GM23338 (cell line): ENCODE results near the gene SH3RF3. TPM values are rescaled to one million over a fixed set of nuclear protein-coding genes. Genes with fewer than 3 reads are reported as not detected.

Experiments used
- ATAC-seq: fragments of 200-7000 bp; cut with Tn5 transposase; 3 replicates; pipeline ENCODE4 v1.9.1; 2020
- DNase-seq: peaks from one replicate; pipeline ENCODE4 v3.0.0-alpha.2; 2015; ENCODE audit warnings: low spot score
- H2AFZ ChIP-seq: fragments of 200-600 bp; sonication (generic); 2 replicates; pipeline ENCODE4 v1.8.0; 2016; ENCODE audit warnings: antibody characterized with exemption, mild to moderate bottlenecking, moderate library complexity
- H3F3A ChIP-seq: fragments of 200-600 bp; sonication (generic); replicated peaks from 2 replicates; pipeline ENCODE4 v1.8.0; 2017; ENCODE audit warnings: antibody characterized with exemption, mixed run types, low read depth
- H3K27ac ChIP-seq: fragments of 200-600 bp; sonication (generic); 2 replicates; pipeline ENCODE4 v1.6.1; 2016; ENCODE audit warnings: low read depth
- H3K27me3 ChIP-seq: fragments of 200-600 bp; sonication (generic); 2 replicates; pipeline ENCODE4 v1.8.0; 2016; ENCODE audit warnings: mild to moderate bottlenecking, mixed run types, moderate library complexity; ENCODE audit not compliant: insufficient read depth
- H3K36me3 ChIP-seq: fragments of 200-600 bp; sonication (generic); 2 replicates; pipeline ENCODE4 v1.8.0; 2016; ENCODE audit warnings: mild to moderate bottlenecking; ENCODE audit not compliant: insufficient read depth
- H3K4me1 ChIP-seq: fragments of 200-600 bp; sonication (generic); 2 replicates; pipeline ENCODE4 v1.8.0; 2016; ENCODE audit warnings: mild to moderate bottlenecking, moderate library complexity; ENCODE audit not compliant: insufficient read depth
- H3K4me2 ChIP-seq: fragments of 200-600 bp; sonication (generic); 2 replicates; pipeline ENCODE4 v1.7.1; 2017; ENCODE audit warnings: mixed run types
- H3K4me3 ChIP-seq: fragments of 200-600 bp; sonication (generic); 2 replicates; pipeline ENCODE4 v1.6.1; 2016; ENCODE audit warnings: mixed run types
- H3K79me2 ChIP-seq: fragments of 200-600 bp; sonication (generic); replicated peaks from 2 replicates; pipeline ENCODE4 v1.8.0; 2017; ENCODE audit warnings: mild to moderate bottlenecking; ENCODE audit not compliant: insufficient read depth
- H3K9me2 ChIP-seq: fragments of 200-600 bp; sonication (generic); 2 replicates; pipeline ENCODE4 v1.8.0; 2017; ENCODE audit not compliant: insufficient read depth
- H4K20me1 ChIP-seq: fragments of 200-600 bp; sonication (generic); replicated peaks from 2 replicates; pipeline ENCODE4 v1.8.0; 2017; ENCODE audit warnings: mild to moderate bottlenecking; ENCODE audit not compliant: insufficient read depth
- H3K27ac Mint-ChIP-seq: 2 replicates; pipeline ENCODE4 v1.8.0; 2020; ENCODE audit warnings: inconsistent platforms, mild to moderate bottlenecking, moderate library complexity, mixed read lengths
- H3K27me3 Mint-ChIP-seq: 3 replicates; pipeline ENCODE4 v1.8.0; 2022; ENCODE audit warnings: low read depth, mild to moderate bottlenecking, moderate library complexity, mixed read lengths, inconsistent platforms; ENCODE audit not compliant: insufficient read depth, poor library complexity
- H3K36me3 Mint-ChIP-seq: 3 replicates; pipeline ENCODE4 v1.8.0; 2021; ENCODE audit warnings: low read depth, mild to moderate bottlenecking, inconsistent platforms, moderate library complexity, mixed read lengths
- H3K4me1 Mint-ChIP-seq: 3 replicates; pipeline ENCODE4 v1.8.0; 2020; ENCODE audit warnings: mild to moderate bottlenecking, inconsistent platforms, mixed read lengths
- H3K4me3 Mint-ChIP-seq: 3 replicates; pipeline ENCODE4 v1.8.0; 2021; ENCODE audit warnings: moderate library complexity, mild to moderate bottlenecking, inconsistent platforms, mixed read lengths
- H3K9me3 Mint-ChIP-seq: 3 replicates; pipeline ENCODE4 v1.8.0; 2020; ENCODE audit warnings: moderate library complexity, mild to moderate bottlenecking, inconsistent platforms, mixed read lengths
- EZH2 ChIP-seq: fragments of 200-600 bp; sonication (generic); IDR thresholded peaks from one replicate; pipeline ENCODE4 v1.8.0; 2017; ENCODE audit warnings: antibody characterized with exemption, mild to moderate bottlenecking, low read depth; ENCODE audit not compliant: unreplicated experiment
- JUNB ChIP-seq: IDR thresholded peaks from one replicate; pipeline ENCODE4 v1.6.1; 2016; ENCODE audit warnings: antibody characterized with exemption; ENCODE audit not compliant: unreplicated experiment
- NANOG ChIP-seq: IDR thresholded peaks from 2 replicates; pipeline ENCODE4 v1.6.1; 2016; ENCODE audit warnings: antibody characterized with exemption, borderline replicate concordance
- ZNF114 ChIP-seq: fragments of 250-450 bp; sonication (Bioruptor Pico); IDR thresholded peaks from 2 replicates; pipeline ENCODE4 v1.5.0; 2020; ENCODE audit warnings: mild to moderate bottlenecking, moderate library complexity
- ZNF331 ChIP-seq: fragments of 250-450 bp; sonication (Bioruptor Pico); IDR thresholded peaks from 2 replicates; pipeline ENCODE4 v1.5.0; 2020; ENCODE audit warnings: low read depth, mild to moderate bottlenecking, moderate library complexity
- polyA plus RNA-seq: library from polyadenylated mRNA; unstranded; fragments of >200 nt; fragmentation: Nextera tagmentation; extraction: Ambion mirVana; gene quantifications from 2 replicates; pipeline ENCODE4 v1.2.1, GENCODE V29; 2016
- total RNA-seq: library from RNA; depleted of rRNA; stranded (reverse); fragments of >200 nt; shearing (Covaris generic); gene quantifications from 2 replicates; pipeline ENCODE4 v1.2.3, GENCODE V29; 2014
- TF ChIP-seq, protein P1 (sequence below): fragments of 250-450 bp; sonication (Bioruptor Pico); IDR thresholded peaks from 2 replicates; pipeline ENCODE4 v1.5.0; 2020; ENCODE audit warnings: mild to moderate bottlenecking, moderate library complexity
- TF ChIP-seq, protein P2 (sequence below): IDR thresholded peaks from 2 replicates; pipeline ENCODE4 v1.6.1; 2016; ENCODE audit warnings: antibody characterized with exemption
- TF ChIP-seq, protein P3 (sequence below): IDR thresholded peaks from one replicate; pipeline ENCODE4 v1.6.1; 2018; ENCODE audit warnings: antibody characterized with exemption; ENCODE audit not compliant: unreplicated experiment

Gene SH3RF3
- total and polyA plus RNA-seq, 2 experiments from 2014 or later = 0.11 to 0.63 TPM

DNA sequence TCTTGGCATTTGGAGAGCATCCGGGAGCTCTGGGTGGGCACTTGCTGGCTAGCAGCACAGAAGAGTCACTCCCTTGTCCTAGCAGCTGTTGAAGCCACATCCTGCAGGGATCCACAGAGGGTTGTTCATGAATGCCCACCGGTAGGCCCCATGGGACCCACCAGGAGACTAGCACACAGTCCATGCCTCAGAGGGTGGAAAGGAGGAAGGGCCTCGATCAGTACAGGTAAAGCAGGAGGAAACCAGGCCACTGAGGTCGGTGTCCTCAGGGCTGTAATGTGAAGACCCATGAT is 279.0 kb downstream of the SH3RF3 start:
- no peaks in the 10 kb centered on the region for H3K27me3 ChIP-seq
- H3K27ac ChIP-seq = no peak overlapping the region
- TF ChIP-seq ZNF114 (CRISPR knock-in tag) = no peak
- TF ChIP-seq, protein P1, sequence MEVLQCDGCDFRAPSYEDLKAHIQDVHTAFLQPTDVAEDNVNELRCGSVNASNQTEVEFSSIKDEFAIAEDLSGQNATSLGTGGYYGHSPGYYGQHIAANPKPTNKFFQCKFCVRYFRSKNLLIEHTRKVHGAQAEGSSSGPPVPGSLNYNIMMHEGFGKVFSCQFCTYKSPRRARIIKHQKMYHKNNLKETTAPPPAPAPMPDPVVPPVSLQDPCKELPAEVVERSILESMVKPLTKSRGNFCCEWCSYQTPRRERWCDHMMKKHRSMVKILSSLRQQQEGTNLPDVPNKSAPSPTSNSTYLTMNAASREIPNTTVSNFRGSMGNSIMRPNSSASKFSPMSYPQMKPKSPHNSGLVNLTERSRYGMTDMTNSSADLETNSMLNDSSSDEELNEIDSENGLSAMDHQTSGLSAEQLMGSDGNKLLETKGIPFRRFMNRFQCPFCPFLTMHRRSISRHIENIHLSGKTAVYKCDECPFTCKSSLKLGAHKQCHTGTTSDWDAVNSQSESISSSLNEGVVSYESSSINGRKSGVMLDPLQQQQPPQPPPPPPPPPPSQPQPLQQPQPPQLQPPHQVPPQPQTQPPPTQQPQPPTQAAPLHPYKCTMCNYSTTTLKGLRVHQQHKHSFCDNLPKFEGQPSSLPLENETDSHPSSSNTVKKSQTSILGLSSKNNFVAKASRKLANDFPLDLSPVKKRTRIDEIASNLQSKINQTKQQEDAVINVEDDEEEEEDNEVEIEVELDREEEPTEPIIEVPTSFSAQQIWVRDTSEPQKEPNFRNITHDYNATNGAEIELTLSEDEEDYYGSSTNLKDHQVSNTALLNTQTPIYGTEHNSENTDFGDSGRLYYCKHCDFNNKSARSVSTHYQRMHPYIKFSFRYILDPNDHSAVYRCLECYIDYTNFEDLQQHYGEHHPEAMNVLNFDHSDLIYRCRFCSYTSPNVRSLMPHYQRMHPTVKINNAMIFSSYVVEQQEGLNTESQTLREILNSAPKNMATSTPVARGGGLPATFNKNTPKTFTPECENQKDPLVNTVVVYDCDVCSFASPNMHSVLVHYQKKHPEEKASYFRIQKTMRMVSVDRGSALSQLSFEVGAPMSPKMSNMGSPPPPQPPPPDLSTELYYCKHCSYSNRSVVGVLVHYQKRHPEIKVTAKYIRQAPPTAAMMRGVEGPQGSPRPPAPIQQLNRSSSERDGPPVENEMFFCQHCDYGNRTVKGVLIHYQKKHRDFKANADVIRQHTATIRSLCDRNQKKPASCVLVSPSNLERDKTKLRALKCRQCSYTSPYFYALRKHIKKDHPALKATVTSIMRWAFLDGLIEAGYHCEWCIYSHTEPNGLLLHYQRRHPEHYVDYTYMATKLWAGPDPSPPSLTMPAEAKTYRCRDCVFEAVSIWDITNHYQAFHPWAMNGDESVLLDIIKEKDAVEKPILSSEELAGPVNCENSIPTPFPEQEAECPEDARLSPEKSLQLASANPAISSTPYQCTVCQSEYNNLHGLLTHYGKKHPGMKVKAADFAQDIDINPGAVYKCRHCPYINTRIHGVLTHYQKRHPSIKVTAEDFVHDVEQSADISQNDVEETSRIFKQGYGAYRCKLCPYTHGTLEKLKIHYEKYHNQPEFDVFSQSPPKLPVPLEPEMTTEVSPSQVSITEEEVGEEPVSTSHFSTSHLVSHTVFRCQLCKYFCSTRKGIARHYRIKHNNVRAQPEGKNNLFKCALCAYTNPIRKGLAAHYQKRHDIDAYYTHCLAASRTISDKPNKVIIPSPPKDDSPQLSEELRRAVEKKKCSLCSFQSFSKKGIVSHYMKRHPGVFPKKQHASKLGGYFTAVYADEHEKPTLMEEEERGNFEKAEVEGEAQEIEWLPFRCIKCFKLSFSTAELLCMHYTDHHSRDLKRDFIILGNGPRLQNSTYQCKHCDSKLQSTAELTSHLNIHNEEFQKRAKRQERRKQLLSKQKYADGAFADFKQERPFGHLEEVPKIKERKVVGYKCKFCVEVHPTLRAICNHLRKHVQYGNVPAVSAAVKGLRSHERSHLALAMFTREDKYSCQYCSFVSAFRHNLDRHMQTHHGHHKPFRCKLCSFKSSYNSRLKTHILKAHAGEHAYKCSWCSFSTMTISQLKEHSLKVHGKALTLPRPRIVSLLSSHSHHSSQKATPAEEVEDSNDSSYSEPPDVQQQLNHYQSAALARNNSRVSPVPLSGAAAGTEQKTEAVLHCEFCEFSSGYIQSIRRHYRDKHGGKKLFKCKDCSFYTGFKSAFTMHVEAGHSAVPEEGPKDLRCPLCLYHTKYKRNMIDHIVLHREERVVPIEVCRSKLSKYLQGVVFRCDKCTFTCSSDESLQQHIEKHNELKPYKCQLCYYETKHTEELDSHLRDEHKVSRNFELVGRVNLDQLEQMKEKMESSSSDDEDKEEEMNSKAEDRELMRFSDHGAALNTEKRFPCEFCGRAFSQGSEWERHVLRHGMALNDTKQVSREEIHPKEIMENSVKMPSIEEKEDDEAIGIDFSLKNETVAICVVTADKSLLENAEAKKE = no peak
- no peaks in the 10 kb centered on the region for H3K36me3 Mint-ChIP-seq
- no peak for DNase-seq
- no peak overlapping the region for H3K27ac Mint-ChIP-seq
- no peaks in the 10 kb centered on the region for H4K20me1 ChIP-seq
- no peak overlapping the region for H3K4me3 Mint-ChIP-seq
- peaks cover 21% of the 10 kb centered on the region for H3K27me3 Mint-ChIP-seq
- H3K9me3 Mint-ChIP-seq = no peaks in the 10 kb centered on the region
- peaks cover 21% of the 10 kb centered on the region for H3K4me1 Mint-ChIP-seq
- H3K4me1 ChIP-seq = peaks cover 8% of the 10 kb centered on the region; the same call in 1 of the 2 replicates
- no peak overlapping the region for H3K4me2 ChIP-seq
- no peaks in the 10 kb centered on the region for H3K36me3 ChIP-seq
- H3K79me2 ChIP-seq = no peaks in the 10 kb centered on the region
- no peak overlapping the region for H2AFZ ChIP-seq
- H3F3A ChIP-seq = no peaks in the 10 kb centered on the region
- ATAC-seq = no peak
- H3K4me3 ChIP-seq = no peak overlapping the region
- no peaks in the 10 kb centered on the region for H3K9me2 ChIP-seq

DNA sequence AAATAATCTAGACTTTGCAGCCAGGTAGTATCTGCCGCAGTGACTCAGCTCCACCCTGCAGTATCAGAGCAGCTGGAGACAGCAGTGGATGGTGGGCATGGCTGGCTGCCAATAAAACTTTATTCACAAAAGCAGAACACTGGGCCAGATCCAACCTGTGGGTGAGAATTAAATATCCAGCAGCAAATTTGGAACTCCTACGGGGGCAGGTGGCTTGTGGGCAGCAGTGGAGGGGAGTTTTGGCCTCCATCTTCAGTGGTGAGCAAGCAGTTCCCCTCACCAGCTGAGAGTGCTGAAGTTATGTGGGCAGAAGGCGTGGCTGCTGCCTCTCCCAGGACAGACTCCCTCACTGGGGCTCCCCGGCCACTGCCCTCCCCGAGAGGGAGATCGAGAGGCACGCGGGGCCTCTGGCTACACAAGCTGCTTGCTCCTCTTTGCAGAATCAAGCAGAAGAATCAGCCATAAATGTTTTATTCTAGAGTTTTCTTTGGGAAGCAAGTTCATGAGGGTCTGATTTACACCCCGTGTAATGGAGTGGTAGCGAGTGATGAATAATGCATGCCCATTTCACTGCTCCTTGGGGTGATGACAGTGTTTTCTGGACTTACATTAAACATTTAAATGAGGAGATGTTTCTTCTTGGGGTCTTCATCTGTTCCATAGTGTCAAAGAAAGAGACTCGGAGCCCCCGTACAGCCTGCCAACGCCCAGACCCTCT is 280.5 kb downstream of the SH3RF3 start:
- Histone ChIP-seq H3F3A (no peaks in the 10 kb centered on the region), H3K9me2 (0 out of 2 replicates have a peak, but pooled peaks cover 4% of the 10 kb centered on the region), H3K4me3 (no peak overlapping the region), H3K4me2 (no peak overlapping the region), H3K36me3 (no peaks in the 10 kb centered on the region), H3K27ac (no peak overlapping the region), H2AFZ (0 out of 2 replicates have a peak overlapping the region, but pooled peaks have one; percentile 59), H3K4me1 (peaks cover 8% of the 10 kb centered on the region; the same call in 1 of the 2 replicates), H3K79me2 (no peaks in the 10 kb centered on the region), H4K20me1 (no peaks in the 10 kb centered on the region), H3K27me3 (no peaks in the 10 kb centered on the region)
- DNase-seq (no peak), ATAC-seq (peak; percentile 65)
- H3K4me1 Mint-ChIP-seq = peaks cover 21% of the 10 kb centered on the region
- no peak overlapping the region; the same call in 1 of the 2 replicates for H3K27ac Mint-ChIP-seq
- no peaks in the 10 kb centered on the region for H3K9me3 Mint-ChIP-seq
- H3K4me3 Mint-ChIP-seq = peak overlapping the region; percentile 46
- H3K36me3 Mint-ChIP-seq = no peaks in the 10 kb centered on the region
- peaks cover 21% of the 10 kb centered on the region for H3K27me3 Mint-ChIP-seq
- no peak for TF ChIP-seq ZNF331 (CRISPR knock-in tag)
- no peak for TF ChIP-seq EZH2
- TF ChIP-seq JUNB = no peak
- TF ChIP-seq, protein P2, sequence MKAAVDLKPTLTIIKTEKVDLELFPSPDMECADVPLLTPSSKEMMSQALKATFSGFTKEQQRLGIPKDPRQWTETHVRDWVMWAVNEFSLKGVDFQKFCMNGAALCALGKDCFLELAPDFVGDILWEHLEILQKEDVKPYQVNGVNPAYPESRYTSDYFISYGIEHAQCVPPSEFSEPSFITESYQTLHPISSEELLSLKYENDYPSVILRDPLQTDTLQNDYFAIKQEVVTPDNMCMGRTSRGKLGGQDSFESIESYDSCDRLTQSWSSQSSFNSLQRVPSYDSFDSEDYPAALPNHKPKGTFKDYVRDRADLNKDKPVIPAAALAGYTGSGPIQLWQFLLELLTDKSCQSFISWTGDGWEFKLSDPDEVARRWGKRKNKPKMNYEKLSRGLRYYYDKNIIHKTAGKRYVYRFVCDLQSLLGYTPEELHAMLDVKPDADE = no peak
- TF ChIP-seq, protein P3, sequence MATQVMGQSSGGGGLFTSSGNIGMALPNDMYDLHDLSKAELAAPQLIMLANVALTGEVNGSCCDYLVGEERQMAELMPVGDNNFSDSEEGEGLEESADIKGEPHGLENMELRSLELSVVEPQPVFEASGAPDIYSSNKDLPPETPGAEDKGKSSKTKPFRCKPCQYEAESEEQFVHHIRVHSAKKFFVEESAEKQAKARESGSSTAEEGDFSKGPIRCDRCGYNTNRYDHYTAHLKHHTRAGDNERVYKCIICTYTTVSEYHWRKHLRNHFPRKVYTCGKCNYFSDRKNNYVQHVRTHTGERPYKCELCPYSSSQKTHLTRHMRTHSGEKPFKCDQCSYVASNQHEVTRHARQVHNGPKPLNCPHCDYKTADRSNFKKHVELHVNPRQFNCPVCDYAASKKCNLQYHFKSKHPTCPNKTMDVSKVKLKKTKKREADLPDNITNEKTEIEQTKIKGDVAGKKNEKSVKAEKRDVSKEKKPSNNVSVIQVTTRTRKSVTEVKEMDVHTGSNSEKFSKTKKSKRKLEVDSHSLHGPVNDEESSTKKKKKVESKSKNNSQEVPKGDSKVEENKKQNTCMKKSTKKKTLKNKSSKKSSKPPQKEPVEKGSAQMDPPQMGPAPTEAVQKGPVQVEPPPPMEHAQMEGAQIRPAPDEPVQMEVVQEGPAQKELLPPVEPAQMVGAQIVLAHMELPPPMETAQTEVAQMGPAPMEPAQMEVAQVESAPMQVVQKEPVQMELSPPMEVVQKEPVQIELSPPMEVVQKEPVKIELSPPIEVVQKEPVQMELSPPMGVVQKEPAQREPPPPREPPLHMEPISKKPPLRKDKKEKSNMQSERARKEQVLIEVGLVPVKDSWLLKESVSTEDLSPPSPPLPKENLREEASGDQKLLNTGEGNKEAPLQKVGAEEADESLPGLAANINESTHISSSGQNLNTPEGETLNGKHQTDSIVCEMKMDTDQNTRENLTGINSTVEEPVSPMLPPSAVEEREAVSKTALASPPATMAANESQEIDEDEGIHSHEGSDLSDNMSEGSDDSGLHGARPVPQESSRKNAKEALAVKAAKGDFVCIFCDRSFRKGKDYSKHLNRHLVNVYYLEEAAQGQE = no peak
- no peak for TF ChIP-seq NANOG
